ENCODE results near the gene HGFAC. TPM values are rescaled to one million over a fixed set of nuclear protein-coding genes. Genes with fewer than 3 reads are reported as not detected.

HGFAC gene
- total RNA-seq, 1 experiment from 2014 or later, result 0.37 TPM

GRCh38 chr4:3485011-3485791 is 43.4 kb downstream of the HGFAC start:
- peaks cover 91% of the 10 kb centered on the region for H3K27me3 Mint-ChIP-seq (ENCODE audit: low read depth)
- no peak overlapping the region for H2AK5ac ChIP-seq (ENCODE audit: insufficient read length, low read length)

More at GRCh38 chr4:3485011-3485791, 43.4 kb downstream of the HGFAC start:
- Histone ChIP-seq H3K56ac (ENCODE audit: insufficient read length, low read depth, low read length) (no peak overlapping the region), H3K79me1 (ENCODE audit: insufficient read depth, low read depth, low read length, poor library complexity, severe bottlenecking) (no peaks in the 10 kb centered on the region), H2BK5ac (ENCODE audit: insufficient read length, low read length) (no peak overlapping the region), H3K9me3 (ENCODE audit: control insufficient read depth, low read depth, low read length) (no peaks in the 10 kb centered on the region), H3K4me1 (ENCODE audit: insufficient read depth, low read length) (peaks cover 4% of the 10 kb centered on the region; the same call in 1 of the 2 replicates), H3K23ac (ENCODE audit: insufficient read length, low read depth, low read length) (no peak overlapping the region), H3K9ac (ENCODE audit: extremely low read depth, insufficient read length, low read length) (no peak overlapping the region), H4K5ac (ENCODE audit: insufficient read length, low read depth, low read length) (no peak overlapping the region), H3K79me2 (ENCODE audit: insufficient read depth, low read length) (no peaks in the 10 kb centered on the region), H3K23me2 (ENCODE audit: insufficient read length, low read depth, low read length, poor library complexity, severe bottlenecking) (peaks cover 4% of the 10 kb centered on the region), H3K27me3 (ENCODE audit: insufficient read depth, low read length) (peaks cover 18% of the 10 kb centered on the region; the same call in 1 of the 2 replicates), H3K27ac (ENCODE audit: insufficient read length, low read depth, low read length) (no peak overlapping the region), H3K4ac (ENCODE audit: low read depth, low read length) (no peak overlapping the region), H2BK15ac (ENCODE audit: low read depth, low read length) (no peak overlapping the region), H3T11ph (ENCODE audit: low read length) (no peak overlapping the region), H2AFZ (ENCODE audit: low read length) (no peak overlapping the region), H2BK12ac (ENCODE audit: insufficient read length, low read depth, low read length) (no peak overlapping the region), H3K4me2 (ENCODE audit: insufficient read depth, insufficient read length, low read length) (no peak overlapping the region), H2BK20ac (ENCODE audit: low read depth, low read length, poor library complexity, severe bottlenecking) (no peak overlapping the region), H2BK120ac (ENCODE audit: low read depth, low read length, poor library complexity, severe bottlenecking) (no peak overlapping the region), H3K18ac (ENCODE audit: insufficient read length, low read depth, low read length) (no peak overlapping the region), H4K91ac (ENCODE audit: insufficient read length, low read depth, low read length) (no peak overlapping the region), H3K14ac (ENCODE audit: insufficient read depth, low read length) (no peak overlapping the region; the same call in 1 of the 2 replicates), H4K8ac (replicated peaks; ENCODE audit: insufficient read length, low read depth, low read length) (no peak overlapping the region), H4K20me1 (ENCODE audit: control insufficient read depth, insufficient read depth, insufficient read length) (no peaks in the 10 kb centered on the region)
- no peak overlapping the region for H3K27ac Mint-ChIP-seq
- TF ChIP-seq, protein P1, sequence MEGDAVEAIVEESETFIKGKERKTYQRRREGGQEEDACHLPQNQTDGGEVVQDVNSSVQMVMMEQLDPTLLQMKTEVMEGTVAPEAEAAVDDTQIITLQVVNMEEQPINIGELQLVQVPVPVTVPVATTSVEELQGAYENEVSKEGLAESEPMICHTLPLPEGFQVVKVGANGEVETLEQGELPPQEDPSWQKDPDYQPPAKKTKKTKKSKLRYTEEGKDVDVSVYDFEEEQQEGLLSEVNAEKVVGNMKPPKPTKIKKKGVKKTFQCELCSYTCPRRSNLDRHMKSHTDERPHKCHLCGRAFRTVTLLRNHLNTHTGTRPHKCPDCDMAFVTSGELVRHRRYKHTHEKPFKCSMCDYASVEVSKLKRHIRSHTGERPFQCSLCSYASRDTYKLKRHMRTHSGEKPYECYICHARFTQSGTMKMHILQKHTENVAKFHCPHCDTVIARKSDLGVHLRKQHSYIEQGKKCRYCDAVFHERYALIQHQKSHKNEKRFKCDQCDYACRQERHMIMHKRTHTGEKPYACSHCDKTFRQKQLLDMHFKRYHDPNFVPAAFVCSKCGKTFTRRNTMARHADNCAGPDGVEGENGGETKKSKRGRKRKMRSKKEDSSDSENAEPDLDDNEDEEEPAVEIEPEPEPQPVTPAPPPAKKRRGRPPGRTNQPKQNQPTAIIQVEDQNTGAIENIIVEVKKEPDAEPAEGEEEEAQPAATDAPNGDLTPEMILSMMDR (conservative IDR thresholded peaks at IDR 0.05), result no peak
- H3K9me3 Mint-ChIP-seq, result no peaks in the 10 kb centered on the region
- H3K36me3 Mint-ChIP-seq (ENCODE audit: insufficient read depth in 1 of 3, low read depth in 3 of 3), result no peaks in the 10 kb centered on the region
- no CpG with 5 or more reads among the region's 36 CpGs for WGBS (ENCODE audit: extremely low coverage, insufficient read length, low lambda C conversion rate)
- H3K4me1 Mint-ChIP-seq, result peaks cover 23 to 50% of the 10 kb centered on the region in 2 experiments
- no peak for DNase-seq
- H3K4me3 Mint-ChIP-seq, result no peak overlapping the region

All from H9 (cell line).